GM12872 (cell line): ENCODE results near the gene PRKAR1B.

Experiments used
- CTCF ChIP-seq: IDR thresholded peaks from 3 replicates; pipeline ENCODE4 v1.5.1; 2011; ENCODE audit warnings: low read depth, mild to moderate bottlenecking, low read length, moderate library complexity; ENCODE audit not compliant: insufficient read depth

The PRKAR1B gene

DNA sequence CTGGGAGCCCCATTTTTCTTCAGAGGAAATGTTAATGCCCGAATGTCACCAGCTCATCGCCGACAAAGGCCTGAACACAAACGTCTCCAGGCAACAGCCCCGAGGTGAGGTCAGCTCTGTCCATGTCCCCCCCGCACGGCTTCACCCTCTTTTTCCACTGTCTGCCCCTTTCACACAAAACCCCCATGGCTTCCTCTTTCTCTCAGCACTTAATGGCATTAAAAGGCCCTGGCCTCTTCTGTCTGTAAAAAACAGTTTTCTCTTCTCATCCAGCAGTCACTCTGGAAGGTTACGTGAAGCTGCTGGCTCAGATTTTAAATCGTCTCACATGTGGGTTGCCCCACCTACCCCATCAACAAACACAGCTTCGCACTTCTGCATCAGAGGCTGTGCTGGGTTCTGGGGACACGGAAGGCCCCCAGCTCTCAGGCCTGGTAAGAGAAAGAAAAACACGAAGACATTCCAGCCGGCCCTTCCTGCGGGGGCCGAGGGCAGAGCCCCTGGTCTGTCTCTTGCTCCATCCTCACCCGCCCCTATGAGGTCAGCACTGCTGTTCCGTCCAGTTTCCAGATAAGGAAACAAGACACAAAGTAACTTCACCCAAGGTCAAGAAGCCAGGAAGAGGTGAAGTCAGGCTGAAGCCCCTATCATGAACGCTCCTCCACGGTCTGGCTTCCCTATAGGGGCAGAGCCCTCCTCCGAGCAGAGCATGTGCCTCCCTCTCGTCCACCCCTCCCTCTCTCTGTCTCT is 116.4 kb downstream of the PRKAR1B start:
- TF ChIP-seq CTCF: no peak

DNA sequence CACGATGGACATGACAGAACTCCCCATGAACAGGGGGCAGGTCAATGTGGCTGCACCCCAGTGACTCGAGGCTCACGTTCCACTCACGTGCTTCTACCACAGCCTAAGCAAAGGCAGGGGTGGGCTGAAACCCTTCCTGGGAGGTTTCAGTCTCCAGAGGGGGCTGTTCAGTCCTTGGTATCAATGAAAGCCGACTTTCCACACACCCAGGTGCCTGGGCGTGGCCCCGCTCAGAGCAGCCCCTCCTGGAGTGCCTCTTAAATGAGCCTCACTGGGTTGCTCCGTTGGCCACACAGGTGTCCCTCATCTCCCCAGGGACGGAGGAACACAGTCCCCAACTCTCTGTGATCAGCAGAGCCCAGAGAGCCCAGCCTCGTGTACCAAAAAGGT is 116.9 kb downstream of the PRKAR1B start:
- TF ChIP-seq CTCF: no peak

GRCh38 chr7:609365-609764 is 117.7 kb downstream of the PRKAR1B start:
- TF ChIP-seq CTCF: no peak

GRCh38 chr7:608954-609353 is 118.1 kb downstream of the PRKAR1B start:
- TF ChIP-seq CTCF: no peak

- no peak for TF ChIP-seq CTCF
Measured at GRCh38 chr7:608361-608760, 118.7 kb downstream of the PRKAR1B start.

DNA sequence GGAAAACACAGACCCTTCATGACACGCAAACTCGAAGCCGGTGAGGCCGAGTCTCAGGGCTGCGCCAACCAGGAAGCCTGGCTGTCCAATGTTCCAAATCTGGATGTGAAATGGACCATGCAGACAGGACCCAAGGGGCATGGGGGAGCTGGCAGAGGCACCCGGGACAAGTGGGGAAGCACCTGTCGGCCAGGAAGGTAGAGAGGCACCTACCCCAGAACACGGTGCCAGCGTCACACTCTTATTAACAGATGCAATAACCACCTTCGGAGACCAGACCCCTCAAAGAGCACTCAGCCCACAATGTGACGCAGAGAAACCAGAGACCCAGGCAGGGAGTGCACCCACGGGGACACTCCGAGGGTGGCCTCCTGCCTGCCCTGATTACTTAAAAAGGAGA is 119.1 kb downstream of the PRKAR1B start:
- no peak for TF ChIP-seq CTCF

DNA sequence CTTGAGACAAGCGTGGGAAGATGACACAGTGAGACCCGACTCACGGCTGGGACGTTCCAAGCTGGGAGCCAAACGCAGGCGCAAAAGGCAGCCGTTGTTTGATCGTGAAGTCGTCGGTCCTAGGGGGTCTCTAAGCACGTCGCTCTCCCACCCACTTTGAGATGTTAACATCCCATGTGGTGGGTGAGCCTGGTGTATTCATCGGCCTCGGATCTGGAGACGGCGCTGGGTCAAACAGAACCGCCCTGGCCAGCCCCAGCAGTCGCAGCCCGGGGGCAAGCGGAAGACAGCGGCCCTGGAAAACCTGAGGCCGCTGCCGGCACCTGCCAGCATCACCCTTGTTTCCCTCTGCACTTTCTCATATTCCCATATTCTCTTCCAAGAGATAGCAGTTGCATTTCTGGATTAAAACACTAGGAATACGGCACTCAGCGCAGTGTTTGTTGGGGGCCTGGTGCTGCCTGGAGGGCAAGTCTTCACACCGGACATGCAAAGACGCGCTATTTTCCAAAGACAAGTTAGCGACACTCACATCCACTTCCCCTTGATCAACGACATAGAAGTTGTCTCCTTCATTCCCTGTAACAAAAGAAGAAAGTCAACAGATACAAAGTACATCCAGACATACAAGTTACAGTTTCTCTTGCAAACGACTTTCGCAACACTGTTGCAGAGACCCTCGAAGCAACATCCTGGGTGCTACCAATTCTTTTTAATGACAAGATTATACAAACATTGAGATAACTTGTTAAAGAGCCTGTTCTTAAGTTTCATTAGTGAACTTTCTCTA is 121.2 kb downstream of the PRKAR1B start:
- TF ChIP-seq CTCF: no peak
